Esophagus muscularis mucosa (tissue), 4 donors: Measurements from ENCODE around the gene ZNF674. TPM values are rescaled to one million over a fixed set of nuclear protein-coding genes. Genes with fewer than 3 reads are reported as not detected.

ENCODE experiments used
- DNase-seq: peaks from one replicate; pipeline ENCODE4 v3.0.0-alpha.2; 2017; ENCODE audit errors: extremely low spot score
- H3K27ac ChIP-seq, 4 donors: fragments of 200-600 bp; sonication (generic); replicated peaks in 1 of 4; 1 replicate in 3 of 4; 2 replicates in 1 of 4; pipeline ENCODE4 v1.5.1; 2016 to 2019; ENCODE audit warnings: mild to moderate bottlenecking in 1 of 4
- H3K27me3 ChIP-seq, 4 donors: fragments of 200-600 bp; sonication (generic); one replicate each; pipeline versions ENCODE4 v1.5.1 to v1.6.0; 2016 to 2019
- H3K36me3 ChIP-seq, 4 donors: fragments of 200-600 bp; sonication (generic); one replicate each; pipeline ENCODE4 v1.5.1; 2016 to 2019
- H3K4me1 ChIP-seq, 4 donors: fragments of 200-600 bp; sonication (generic); one replicate each; pipeline ENCODE4 v1.5.1; 2016 to 2019
- H3K4me3 ChIP-seq, 4 donors: fragments of 200-600 bp; sonication (generic); 1 replicate in 2 of 4; 2 replicates in 2 of 4; pipeline ENCODE4 v1.5.1; 2016 to 2019; ENCODE audit warnings: mild to moderate bottlenecking in 4 of 4, moderate library complexity in 1 of 4
- H3K9me3 ChIP-seq, 4 donors: fragments of 200-600 bp; sonication (generic); 1 replicate in 3 of 4; 2 replicates in 1 of 4; pipeline ENCODE4 v1.5.1; 2016 to 2019
- EP300 ChIP-seq: sonication (generic); formaldehyde crosslinking; IDR thresholded peaks from one replicate; pipeline ENCODE4 v1.6.1; 2017; ENCODE audit warnings: antibody characterized with exemption
- POLR2A ChIP-seq: fragments of 450-650 bp; IDR thresholded peaks from one replicate; pipeline ENCODE4 v1.6.1; 2017; ENCODE audit warnings: antibody characterized with exemption, moderate library complexity, mild to moderate bottlenecking, low read depth
- POLR2AphosphoS5 ChIP-seq, 2 donors: sonication (generic); formaldehyde crosslinking; IDR thresholded peaks; one replicate each; pipeline ENCODE4 v1.6.1; 2017; ENCODE audit warnings: antibody characterized with exemption in 2 of 2
- WGBS: methylation state at CpG from one replicate; pipeline ENCODE4 v1.1.5; 2018; 5-methylcytosine and 5-hydroxymethylcytosine counted together
- intact Hi-C: fragments of 100-400 bp; cut with DNase I; formaldehyde crosslinking; loops from one replicate; pipeline ENCODE4 v1.15.1; 2023
- total RNA-seq, 4 donors: library from RNA; depleted of rRNA; stranded (reverse); fragments of >200 nt; gene quantifications; one replicate each; pipeline versions ENCODE4 v1.1.0 to v1.2.1, GENCODE V29; 2016
- TF ChIP-seq, protein P1 (sequence below), 3 experiments: fragments of 200-600 bp in 2 of 3; fragments of 450-650 bp in 1 of 3; sonication (generic) in 2 of 3; IDR thresholded peaks; one replicate each; pipeline ENCODE4 v1.5.1; 2017 to 2019; ENCODE audit warnings: antibody characterized with exemption in 3 of 3, mild to moderate bottlenecking in 2 of 3, moderate library complexity in 1 of 3

ZNF674 gene
- total RNA-seq, 4 donors from 2014 or later, result 2.0 to 5.0 (median 2.8) TPM

DNA sequence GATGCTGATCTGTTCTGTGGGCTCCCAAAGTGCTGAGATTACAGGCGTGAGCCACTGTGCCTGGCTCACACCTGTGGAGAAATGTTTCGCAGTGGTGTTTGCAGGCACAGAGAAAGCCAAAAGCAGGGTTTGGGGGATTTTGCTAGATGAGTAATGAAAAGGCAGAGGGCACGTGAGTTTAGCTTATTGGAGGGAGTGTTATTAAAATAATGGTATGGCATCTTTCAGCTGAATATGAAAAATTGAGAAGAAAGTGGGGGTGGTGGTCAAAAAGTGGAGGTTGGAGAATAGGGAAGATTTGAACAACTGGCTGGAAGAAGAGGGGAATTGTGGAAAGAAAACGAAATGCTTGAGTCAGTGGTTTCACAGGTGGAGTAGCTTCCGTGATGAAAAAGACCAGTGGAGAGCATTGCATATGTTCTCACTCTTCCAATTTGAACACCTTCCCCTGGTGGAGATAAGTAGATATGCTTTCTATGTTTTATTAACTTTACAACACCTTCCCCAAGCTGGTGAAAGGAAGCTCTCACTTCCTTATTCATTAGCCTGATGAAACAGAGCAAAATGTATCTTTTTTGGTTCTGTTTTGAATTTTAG lies 27.2 kb upstream of the ZNF674 start:
- no peak overlapping the region for H3K27ac ChIP-seq
- H3K36me3 ChIP-seq, result no peaks in the 10 kb centered on the region
- peaks cover 0 to 9% (median 0%) of the 10 kb centered on the region in 4 donors for H3K27me3 ChIP-seq
- WGBS, result 73% methylated on average over 5 of the region's 5 CpGs
- peaks cover 3 to 27% (median 17%) of the 10 kb centered on the region in 4 donors for H3K4me1 ChIP-seq
- DNase-seq, result no peak
- intact Hi-C loops, result loop anchor here (5.0 kb wide), 1 partner anchor 115 kb away; no protein-coding TSS in a partner anchor
- TF ChIP-seq, protein P1, sequence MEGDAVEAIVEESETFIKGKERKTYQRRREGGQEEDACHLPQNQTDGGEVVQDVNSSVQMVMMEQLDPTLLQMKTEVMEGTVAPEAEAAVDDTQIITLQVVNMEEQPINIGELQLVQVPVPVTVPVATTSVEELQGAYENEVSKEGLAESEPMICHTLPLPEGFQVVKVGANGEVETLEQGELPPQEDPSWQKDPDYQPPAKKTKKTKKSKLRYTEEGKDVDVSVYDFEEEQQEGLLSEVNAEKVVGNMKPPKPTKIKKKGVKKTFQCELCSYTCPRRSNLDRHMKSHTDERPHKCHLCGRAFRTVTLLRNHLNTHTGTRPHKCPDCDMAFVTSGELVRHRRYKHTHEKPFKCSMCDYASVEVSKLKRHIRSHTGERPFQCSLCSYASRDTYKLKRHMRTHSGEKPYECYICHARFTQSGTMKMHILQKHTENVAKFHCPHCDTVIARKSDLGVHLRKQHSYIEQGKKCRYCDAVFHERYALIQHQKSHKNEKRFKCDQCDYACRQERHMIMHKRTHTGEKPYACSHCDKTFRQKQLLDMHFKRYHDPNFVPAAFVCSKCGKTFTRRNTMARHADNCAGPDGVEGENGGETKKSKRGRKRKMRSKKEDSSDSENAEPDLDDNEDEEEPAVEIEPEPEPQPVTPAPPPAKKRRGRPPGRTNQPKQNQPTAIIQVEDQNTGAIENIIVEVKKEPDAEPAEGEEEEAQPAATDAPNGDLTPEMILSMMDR (IDR thresholded peaks at IDR 0.05), result no peak
- no peak for TF ChIP-seq POLR2A
- no peak for TF ChIP-seq EP300
- no peak for TF ChIP-seq POLR2AphosphoS5 (IDR thresholded peaks at IDR 0.05)
- H3K4me3 ChIP-seq, result no peak overlapping the region
- peaks cover 0 to 8% (median 0%) of the 10 kb centered on the region in 4 donors for H3K9me3 ChIP-seq

DNA sequence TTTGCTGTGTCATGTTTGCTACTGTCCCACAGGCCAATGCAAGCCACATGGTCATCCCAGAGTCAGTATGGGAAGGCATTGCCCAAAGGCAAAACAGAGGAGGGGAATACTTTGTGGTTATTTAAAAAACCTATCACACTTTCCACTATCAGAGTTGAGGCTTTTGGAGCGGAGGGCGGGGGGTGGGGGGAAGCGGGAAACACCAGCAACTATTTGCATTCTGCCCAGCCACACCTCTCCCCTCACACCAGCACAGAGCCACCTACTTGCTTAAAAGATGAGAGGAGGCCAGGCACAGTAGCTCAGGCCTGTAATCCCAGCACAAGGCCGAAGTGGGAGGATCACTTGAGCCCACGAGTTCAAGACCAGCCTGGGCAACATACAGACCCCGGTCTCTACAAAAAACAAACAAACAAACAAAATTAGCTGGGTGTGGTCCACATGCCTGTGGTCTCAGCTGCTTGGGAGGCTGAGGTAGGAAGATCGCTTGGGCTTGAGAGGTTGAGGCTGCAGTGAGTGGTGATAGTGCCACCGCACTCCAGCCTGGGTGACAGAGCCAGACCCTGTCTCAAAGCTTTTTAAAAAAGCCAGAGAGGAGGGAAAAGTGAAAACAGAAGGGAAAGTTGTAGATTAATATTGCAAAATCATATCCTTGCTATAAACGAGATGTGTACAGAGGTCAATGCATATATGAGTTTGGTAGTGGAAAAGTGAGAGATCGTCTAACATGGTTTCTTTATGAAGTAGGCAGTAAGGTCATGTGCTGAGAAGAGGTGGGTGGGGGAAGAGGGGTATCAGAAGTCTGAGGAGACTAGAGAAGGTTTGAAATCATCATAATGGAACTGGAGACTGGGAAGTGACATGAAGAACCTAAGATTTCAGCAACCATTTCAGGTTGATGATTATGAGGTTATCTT lies 26.5 kb upstream of the ZNF674 start:
- Histone ChIP-seq H3K36me3 (no peaks in the 10 kb centered on the region), H3K4me1 (peaks cover 3 to 27% (median 17%) of the 10 kb centered on the region in 4 donors), H3K9me3 (peaks cover 0 to 8% (median 0%) of the 10 kb centered on the region in 4 donors), H3K27me3 (peaks cover 0 to 9% (median 0%) of the 10 kb centered on the region in 4 donors), H3K27ac (no peak overlapping the region), H3K4me3 (no peak overlapping the region)
- DNase-seq, result no peak
- TF ChIP-seq EP300 (no peak), POLR2AphosphoS5 (IDR thresholded peaks at IDR 0.05) (no peak), POLR2A (no peak)
- TF ChIP-seq, protein P1 (IDR thresholded peaks at IDR 0.05), result no peak
- intact Hi-C loops, result loop anchor here (5.0 kb wide), 1 partner anchor 116 kb away; no protein-coding TSS in a partner anchor
- 79% methylated on average over 10 of the region's 10 CpGs for WGBS

DNA sequence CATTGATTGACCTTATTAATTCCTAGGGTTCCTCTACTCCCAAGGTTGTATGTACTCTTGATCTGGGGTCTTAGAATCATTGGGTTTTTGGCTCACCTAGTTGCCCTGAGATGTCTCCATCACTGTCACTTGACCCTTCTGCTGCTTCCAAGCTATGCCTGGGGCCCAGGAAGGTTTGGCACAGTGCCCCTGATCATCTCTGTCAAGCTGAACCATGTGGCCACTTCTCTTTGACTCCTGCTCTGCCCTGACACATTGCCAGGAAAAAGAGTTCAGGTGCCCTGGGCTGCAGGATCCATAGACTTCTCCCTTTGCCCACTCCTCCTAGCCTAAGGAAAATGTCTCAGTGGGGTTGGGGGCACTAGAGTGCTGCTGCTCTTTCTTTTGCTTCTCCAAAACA lies 24.4 kb upstream of the ZNF674 start:
- no peak for DNase-seq

DNA sequence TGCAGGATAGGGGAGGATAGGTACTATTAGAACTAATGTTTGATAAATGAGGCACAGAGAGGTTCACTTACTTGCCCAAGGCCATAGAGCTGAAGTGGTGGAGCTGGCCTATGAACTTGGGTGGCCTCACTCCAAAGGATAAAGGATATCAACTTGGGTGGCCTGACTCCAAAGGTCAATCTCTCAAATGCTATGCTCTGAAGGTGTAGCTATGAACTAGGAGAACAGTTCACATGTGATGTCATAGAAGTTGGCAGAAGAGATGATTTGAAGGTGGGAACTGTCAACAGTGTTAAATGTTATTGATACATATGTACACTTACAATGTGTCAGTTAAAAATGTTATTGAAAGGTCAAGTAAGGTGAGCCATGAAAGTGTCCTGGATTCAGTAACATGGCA lies 22.2 kb upstream of the ZNF674 start:
- DNase-seq, result no peak
- intact Hi-C loops, result no loop called here
- no peak for TF ChIP-seq EP300
- no peak overlapping the region for H3K27ac ChIP-seq
- no peaks in the 10 kb centered on the region for H3K4me1 ChIP-seq
- no peaks in the 10 kb centered on the region for H3K36me3 ChIP-seq
- H3K4me3 ChIP-seq, result no peak overlapping the region
- H3K9me3 ChIP-seq, result no peaks in the 10 kb centered on the region
- H3K27me3 ChIP-seq, result no peaks in the 10 kb centered on the region

More for the DNA sequence above, 24.4 kb upstream of the ZNF674 start:
- H3K9me3 ChIP-seq, result peaks cover 0 to 8% (median 0%) of the 10 kb centered on the region in 4 donors
- H3K27me3 ChIP-seq, result peaks cover 0 to 1% (median 0%) of the 10 kb centered on the region in 4 donors
- TF ChIP-seq POLR2A (no peak), EP300 (no peak), POLR2AphosphoS5 (IDR thresholded peaks at IDR 0.05) (no peak)
- TF ChIP-seq, protein P1 (IDR thresholded peaks at IDR 0.05), result no peak
- intact Hi-C loops, result loop anchor here (5.0 kb wide), 1 partner anchor 118 kb away; no protein-coding TSS in a partner anchor
- H3K4me1 ChIP-seq, result peaks cover 3 to 16% (median 8%) of the 10 kb centered on the region in 4 donors
- no peak overlapping the region for H3K27ac ChIP-seq
- H3K36me3 ChIP-seq, result no peaks in the 10 kb centered on the region
- H3K4me3 ChIP-seq, result no peak overlapping the region
